ENCODE results near the gene NXN. TPM values are rescaled to one million over a fixed set of nuclear protein-coding genes. Genes with fewer than 3 reads are reported as not detected.

The NXN gene
- total RNA-seq, 3 donors from 2014 or later, result 5.3 to 98.1 (median 9.7) TPM

GRCh38 chr17:888998-889441, 90.6 kb downstream of the NXN start:
- H3K9me3 ChIP-seq, result no peaks in the 10 kb centered on the region
- no peaks in the 10 kb centered on the region for H3K36me3 ChIP-seq (ENCODE audit: low read depth)
- intact Hi-C loops (cut with DNase I, micrococcal nuclease), result no loop called here
- TF ChIP-seq, protein P1, sequence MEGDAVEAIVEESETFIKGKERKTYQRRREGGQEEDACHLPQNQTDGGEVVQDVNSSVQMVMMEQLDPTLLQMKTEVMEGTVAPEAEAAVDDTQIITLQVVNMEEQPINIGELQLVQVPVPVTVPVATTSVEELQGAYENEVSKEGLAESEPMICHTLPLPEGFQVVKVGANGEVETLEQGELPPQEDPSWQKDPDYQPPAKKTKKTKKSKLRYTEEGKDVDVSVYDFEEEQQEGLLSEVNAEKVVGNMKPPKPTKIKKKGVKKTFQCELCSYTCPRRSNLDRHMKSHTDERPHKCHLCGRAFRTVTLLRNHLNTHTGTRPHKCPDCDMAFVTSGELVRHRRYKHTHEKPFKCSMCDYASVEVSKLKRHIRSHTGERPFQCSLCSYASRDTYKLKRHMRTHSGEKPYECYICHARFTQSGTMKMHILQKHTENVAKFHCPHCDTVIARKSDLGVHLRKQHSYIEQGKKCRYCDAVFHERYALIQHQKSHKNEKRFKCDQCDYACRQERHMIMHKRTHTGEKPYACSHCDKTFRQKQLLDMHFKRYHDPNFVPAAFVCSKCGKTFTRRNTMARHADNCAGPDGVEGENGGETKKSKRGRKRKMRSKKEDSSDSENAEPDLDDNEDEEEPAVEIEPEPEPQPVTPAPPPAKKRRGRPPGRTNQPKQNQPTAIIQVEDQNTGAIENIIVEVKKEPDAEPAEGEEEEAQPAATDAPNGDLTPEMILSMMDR (IDR thresholded peaks at IDR 0.05), result no peak
- DNase-seq, result no peak
- no peak for ATAC-seq
- no peaks in the 10 kb centered on the region for H3K4me1 ChIP-seq (ENCODE audit: low read depth)
- H3K4me3 ChIP-seq, result no peak overlapping the region

GRCh38 chr17:887551-888209, 91.9 kb downstream of the NXN start:
- no peak overlapping the region for H3K4me3 ChIP-seq
- no peaks in the 10 kb centered on the region for H3K9me3 ChIP-seq
- no peak for ATAC-seq
- intact Hi-C loops (cut with DNase I, micrococcal nuclease), result no loop called here
- H3K36me3 ChIP-seq (ENCODE audit: low read depth), result no peaks in the 10 kb centered on the region
- TF ChIP-seq, protein P1 (IDR thresholded peaks at IDR 0.05), result no peak
- no peak for DNase-seq
- no peaks in the 10 kb centered on the region for H3K4me1 ChIP-seq (ENCODE audit: low read depth)

DNA sequence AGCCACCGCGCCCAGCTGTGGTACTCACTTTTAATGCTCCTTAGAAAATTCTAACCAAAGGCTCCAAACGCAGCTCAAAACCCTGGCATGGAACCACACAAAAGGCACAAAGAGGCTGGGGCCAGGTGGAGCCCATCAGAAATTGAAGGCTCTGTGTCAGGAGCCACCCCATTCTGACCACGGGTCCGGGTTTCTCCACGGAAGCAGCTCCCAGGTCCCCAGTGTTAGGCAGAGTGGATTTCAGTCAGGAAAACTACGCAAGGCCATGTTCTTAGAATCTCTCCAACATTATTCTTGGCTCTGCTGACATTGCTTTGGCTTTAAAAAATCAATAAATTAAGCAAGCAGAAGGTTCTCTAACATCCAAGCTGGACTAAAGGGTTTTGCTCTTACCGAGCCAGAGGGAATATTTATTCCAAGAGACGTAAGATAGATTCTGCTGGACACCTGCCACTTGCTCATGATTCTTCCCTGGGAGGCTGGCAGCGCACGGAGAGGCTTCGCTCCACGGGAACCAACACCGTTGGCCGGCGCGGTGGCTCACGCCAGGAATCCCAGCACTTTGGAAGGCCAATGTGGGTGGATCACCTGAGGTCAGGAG, 93.5 kb downstream of the NXN start:
- no peaks in the 10 kb centered on the region for H3K36me3 ChIP-seq (ENCODE audit: low read depth)
- TF ChIP-seq, protein P1 (IDR thresholded peaks at IDR 0.05), result no peak
- no peaks in the 10 kb centered on the region for H3K9me3 ChIP-seq
- intact Hi-C loops (cut with DNase I, micrococcal nuclease), result no loop called here
- H3K4me1 ChIP-seq (ENCODE audit: low read depth), result no peaks in the 10 kb centered on the region
- ATAC-seq, result peak; percentile 10
- DNase-seq, result peak in 1 of 3 donors; percentile 43
- H3K4me3 ChIP-seq, result no peak overlapping the region

GRCh38 chr17:883586-883962, 96.0 kb downstream of the NXN start:
- intact Hi-C loops (cut with DNase I, micrococcal nuclease), result no loop called here
- DNase-seq (no peak), ATAC-seq (no peak)
- Histone ChIP-seq H3K4me3 (no peak overlapping the region), H3K4me1 (ENCODE audit: low read depth) (no peaks in the 10 kb centered on the region), H3K36me3 (ENCODE audit: low read depth) (no peaks in the 10 kb centered on the region), H3K9me3 (no peaks in the 10 kb centered on the region)
- TF ChIP-seq, protein P1 (IDR thresholded peaks at IDR 0.05), result no peak

DNA sequence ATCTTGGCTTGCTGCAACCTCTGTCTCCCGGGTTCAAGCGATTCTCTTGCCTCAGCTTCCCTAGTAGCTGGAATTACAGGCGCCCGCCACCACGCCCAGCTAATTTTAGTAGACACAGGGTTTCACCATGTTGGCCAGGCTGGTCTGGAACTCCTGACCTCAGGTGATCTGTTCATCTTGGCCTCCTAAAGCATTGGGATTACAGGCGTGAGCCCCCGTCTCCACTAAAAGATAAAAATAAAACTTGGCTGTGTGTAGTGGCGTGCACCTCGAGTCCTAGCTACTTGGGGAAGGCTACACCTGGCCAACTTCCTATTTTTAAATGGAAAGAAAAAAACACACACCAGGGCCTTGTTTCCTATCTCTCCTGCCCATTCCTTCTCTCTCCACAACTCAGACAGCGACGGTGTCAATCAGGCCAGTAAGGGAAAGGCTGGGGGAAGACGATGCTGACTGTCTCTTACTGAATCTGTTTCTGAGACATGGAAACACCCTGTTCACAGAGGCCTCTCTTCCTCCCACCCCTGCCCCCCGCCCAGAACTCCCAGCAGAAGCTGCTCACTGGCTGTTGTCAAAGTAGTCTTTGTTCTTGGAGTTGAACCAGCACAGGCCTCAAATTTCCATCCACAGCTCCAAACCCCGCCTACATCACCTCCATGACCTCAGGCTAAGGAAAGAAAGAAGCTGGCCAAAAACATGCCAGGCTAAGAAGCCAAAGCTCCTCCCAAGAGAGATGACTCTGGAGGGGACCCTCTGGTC, 96.6 kb downstream of the NXN start:
- ATAC-seq (peak; percentile 19), DNase-seq (peak in 2 of 3 donors; percentile 30 to 56)
- no peaks in the 10 kb centered on the region for H3K36me3 ChIP-seq (ENCODE audit: low read depth)
- H3K9me3 ChIP-seq, result no peaks in the 10 kb centered on the region
- no peaks in the 10 kb centered on the region for H3K4me1 ChIP-seq (ENCODE audit: low read depth)
- TF ChIP-seq, protein P1 (IDR thresholded peaks at IDR 0.05), result no peak
- no peak overlapping the region for H3K4me3 ChIP-seq
- intact Hi-C loops (cut with DNase I, micrococcal nuclease), result no loop called here
